Skin of body (tissue), 2 donors: ENCODE measurements around the gene SLC24A4. TPM values are rescaled to one million over a fixed set of nuclear protein-coding genes. Genes with fewer than 3 reads are reported as not detected.

Source experiments
- DNase-seq: peaks from one replicate; lab custom pipeline; 2025; lab: John Stamatoyannopoulos, UW
- total RNA-seq: library from RNA; depleted of rRNA; stranded (reverse); fragments of >200 nt; gene quantifications from one replicate; pipeline ENCODE4 v1.2.3, GENCODE V29; 2014

The SLC24A4 gene
- total RNA-seq: 0.49 TPM

- no peak for DNase-seq
Measured at GRCh38 chr14:92323011-92323915, at the start of gene SLC24A4. Gene SLC24A4 (plus strand): TSS chr14:92323165. CDS start chr14:92323831, 666 bp downstream.

DNA sequence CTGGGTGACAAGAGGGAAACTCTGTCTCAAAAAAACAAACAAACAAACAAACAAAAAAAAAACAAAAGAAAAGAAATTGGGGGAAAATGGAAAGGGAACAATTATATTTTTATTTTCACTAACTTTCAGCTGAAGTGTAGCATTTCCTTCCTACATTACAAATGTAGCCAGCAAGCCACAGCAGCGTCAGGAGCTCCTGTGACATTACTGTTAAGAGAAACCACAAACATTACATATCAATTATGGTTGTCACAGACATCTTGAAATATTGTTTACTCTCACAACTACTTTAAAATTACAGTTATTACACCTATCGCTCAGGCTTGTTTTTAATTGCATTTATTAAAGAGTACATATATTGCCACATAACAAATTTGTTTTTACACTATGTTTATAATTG lies 49.8 kb upstream of the SLC24A4 start:
- DNase-seq: no peak

DNA sequence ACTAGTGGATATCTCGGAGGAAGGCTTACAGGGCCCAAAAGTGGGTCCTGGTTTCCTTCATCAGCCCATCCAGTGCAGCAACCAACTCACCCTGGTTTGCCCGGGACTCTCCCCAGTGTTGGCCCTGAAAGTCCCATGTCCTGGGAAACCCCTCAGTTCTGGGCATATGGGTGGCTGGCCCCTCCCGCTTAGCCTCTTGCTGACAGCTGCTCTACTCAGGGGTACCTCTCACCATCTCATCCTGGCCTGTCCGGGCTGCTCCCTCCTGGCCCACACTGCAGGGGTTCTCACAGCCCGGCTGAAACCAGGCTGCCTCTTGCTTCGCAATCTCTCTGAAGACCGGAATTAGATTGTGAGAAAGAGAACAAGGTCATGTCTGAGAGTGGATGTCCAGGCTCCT lies 48.9 kb upstream of the SLC24A4 start:
- DNase-seq: no peak

GRCh38 chr14:92276074-92276473 lies 46.9 kb upstream of the SLC24A4 start:
- no peak for DNase-seq

DNA sequence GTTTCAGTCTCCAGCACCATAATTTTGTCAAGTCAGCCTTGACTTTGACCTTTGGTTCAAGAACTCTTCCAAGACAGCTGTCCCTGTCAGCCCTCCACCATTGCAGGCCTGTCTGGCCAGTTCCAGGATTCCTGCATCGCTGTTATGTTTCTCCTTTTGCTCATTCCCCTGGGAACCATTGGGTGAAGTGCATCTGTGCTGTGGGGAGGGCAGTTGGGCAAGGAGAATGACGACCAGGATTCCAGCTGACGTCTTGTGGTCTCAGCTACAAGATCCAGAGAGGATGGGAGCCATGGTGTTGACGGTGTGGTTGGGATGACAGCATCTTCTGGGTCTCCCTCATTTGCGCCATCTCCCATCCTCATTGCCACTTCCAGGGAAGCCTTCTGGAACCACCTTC lies 45.9 kb upstream of the SLC24A4 start:
- no peak for DNase-seq

GRCh38 chr14:92280554-92281262 lies 42.3 kb upstream of the SLC24A4 start:
- no peak for DNase-seq

GRCh38 chr14:92282669-92283068 lies 40.3 kb upstream of the SLC24A4 start:
- DNase-seq: no peak

DNA sequence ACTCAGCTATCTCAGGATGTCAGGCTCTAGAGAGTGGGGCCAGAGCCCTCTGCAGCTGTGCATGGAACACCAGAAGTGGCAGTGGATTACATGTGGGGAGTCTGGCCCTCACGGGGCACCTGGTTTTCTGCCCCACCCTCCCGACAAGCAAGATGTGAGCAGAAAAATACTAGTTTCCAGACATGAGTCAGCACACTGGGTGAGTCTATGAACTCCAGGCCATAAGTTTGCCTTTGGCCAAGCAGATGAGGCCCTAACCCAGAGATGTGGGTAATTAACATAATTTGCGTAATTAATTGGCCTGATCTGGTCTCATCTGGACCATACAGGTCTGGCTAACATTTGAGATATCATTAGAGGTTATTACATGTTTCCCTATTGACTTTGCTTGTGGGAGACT lies 37.7 kb upstream of the SLC24A4 start:
- no peak for DNase-seq

DNA sequence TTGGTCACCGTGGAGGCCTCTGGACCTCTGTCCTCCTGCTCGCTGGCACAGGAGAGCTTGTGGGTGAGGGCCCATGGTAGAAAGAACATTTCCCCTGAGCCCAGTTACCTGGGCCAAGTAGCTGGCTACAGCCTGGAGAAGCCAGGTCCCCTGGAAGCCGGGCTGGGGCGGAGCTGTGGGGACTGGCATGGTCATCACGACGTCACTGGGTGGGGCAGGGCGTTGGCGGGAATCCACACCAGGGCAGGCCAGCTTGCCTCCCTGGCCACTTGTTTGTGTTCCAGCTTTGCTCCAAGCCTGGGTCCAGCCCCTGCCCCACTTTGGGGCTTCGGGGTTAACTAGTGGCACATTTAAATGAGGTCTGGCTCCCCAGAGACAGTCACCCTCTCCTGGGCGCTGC lies 35.0 kb upstream of the SLC24A4 start:
- DNase-seq: no peak

GRCh38 chr14:92288994-92289660 lies 33.8 kb upstream of the SLC24A4 start:
- DNase-seq: no peak

DNA sequence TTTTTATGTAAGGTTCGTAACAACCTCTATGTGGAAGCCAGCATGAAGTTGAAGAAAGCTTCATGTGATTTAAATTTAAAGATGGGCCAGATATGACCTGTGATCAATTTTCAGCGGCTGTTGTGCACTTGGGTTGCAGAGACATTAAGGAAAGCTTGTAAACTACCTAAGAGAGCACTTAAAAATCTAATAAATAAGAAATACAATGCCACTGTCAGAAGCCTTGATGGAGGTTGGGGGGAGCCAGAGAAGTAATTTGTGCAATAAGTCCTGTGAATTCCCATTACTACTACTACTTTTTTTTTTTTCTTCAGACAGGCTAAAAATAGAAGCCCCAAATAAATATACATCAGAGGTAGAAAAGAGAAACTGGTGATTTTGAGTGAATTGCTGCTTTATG lies 30.3 kb upstream of the SLC24A4 start:
- no peak for DNase-seq

DNA sequence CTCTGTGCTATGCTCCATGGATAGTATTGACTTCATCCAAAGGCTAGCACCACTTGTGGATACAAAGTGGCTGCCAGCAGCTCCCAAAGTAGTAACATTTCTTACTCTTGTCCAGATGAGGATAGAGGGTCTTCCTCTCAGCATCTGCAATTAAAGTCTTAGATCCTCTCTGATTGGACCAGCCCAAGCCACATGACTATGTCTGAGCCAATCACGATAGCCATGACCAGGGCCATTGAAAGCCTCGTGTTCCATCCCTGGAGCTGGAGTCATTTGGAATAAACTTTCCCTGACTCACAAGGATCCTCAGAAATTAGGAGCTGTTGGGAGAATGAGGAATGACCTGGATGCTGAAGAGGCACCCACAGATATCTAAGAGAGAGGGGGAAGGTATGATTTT lies 28.5 kb upstream of the SLC24A4 start:
- DNase-seq: no peak

GRCh38 chr14:92297818-92298595 lies 25.0 kb upstream of the SLC24A4 start:
- DNase-seq: no peak

DNA sequence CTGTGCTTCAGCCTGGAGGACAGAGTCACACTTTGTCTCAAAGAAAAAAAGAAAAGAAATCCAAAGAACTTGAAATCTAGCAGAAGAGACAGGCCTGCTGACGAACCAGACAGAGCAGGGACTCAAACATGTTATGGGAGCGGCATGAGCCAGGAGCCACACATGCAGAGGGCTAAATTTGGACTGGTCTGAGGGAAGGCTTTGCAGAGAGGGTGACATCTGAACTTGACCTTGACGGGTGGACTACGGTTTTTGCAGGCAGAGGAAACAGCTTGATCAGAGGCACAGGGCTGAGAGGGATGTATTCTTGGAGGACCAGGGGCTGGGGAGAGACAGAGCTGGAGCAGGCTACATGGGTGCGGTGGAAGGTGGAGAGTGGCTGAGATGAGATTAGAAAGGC lies 20.5 kb upstream of the SLC24A4 start:
- DNase-seq: no peak

DNA sequence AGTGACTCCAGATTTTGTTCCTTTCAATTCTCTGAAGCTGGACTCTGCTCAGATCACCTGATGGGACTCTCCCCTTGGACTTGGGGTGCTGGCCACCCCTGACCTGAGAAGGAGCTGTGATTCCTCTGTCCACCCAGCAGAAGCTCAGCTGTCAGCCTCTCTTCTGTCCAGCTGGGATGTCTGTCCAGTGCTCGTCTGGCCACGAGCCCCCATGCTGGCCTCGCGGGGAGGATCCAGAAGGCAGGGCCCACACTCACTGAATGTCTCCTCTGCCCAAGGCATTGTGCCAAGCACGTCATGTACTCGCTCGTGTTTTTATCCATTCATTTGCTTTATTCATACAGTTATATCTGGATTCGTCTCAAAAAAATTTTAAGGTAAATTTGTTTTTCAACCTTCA lies 14.2 kb upstream of the SLC24A4 start:
- DNase-seq: no peak

- no peak for DNase-seq
Measured at GRCh38 chr14:92309968-92310530, 12.9 kb upstream of the SLC24A4 start.

DNA sequence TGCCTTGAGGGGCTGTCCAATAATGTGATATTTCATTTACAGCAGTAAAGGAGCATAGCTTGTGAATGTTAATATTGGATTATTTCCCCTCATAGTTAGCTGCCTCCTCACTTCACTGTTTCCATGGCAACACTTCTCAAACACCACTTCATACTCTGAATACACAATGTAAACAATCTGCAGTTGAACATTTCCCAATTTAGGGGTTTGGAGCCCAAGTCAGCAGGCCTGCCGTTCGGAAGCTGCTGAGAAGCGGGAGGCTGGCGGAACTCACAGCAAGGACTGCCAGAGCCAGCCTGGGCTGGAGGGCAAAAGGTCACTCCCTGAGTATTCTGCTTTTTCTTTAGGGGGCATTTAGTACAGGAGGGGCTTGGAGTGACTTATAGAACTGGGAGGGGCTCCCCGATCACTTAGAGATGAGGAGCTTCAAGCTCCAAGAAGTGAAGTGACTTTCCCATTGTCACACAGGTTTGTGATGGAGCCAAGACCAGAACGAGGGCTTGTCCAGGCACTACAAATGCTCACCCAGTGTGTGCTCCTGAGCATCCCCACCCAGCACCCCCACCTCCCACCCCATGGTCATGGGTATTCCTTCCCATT lies 12.1 kb upstream of the SLC24A4 start:
- DNase-seq: no peak

- DNase-seq: no peak
Measured at GRCh38 chr14:92314182-92314581, 8.8 kb upstream of the SLC24A4 start.

GRCh38 chr14:92315050-92315805 lies 7.7 kb upstream of the SLC24A4 start:
- no peak for DNase-seq

DNA sequence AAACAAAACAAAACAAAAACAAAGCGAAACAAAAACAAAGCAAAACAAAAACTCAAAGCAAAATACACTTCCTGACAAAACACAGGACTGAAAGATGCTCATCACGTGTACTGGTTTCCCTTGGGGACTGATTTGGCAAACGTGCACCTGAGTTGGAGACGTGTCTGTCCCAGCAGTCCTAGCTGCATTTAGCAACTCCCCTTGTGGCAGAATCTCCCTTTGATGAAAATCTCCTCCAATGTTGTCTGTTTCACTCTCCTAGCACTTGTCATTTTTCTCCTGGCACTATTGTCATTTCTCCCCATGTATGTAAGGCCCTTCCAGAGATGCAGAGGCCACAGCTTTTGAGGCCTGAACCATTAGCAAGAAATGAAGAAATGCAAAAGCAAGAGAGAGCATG lies 6.8 kb upstream of the SLC24A4 start:
- no peak for DNase-seq
